K562 (cell line): ENCODE measurements around the gene NDUFB3. TPM values are rescaled to one million over a fixed set of nuclear protein-coding genes. Genes with fewer than 3 reads are reported as not detected.

Experiments
- CUX1 ChIP-seq: fragments of 200-800 bp; sonication (Bioruptor generic); IDR thresholded peaks from 2 replicates; pipeline ENCODE4 v1.6.1; 2016; ENCODE audit warnings: missing genetic modification characterization, missing compliant biosample characterization
- E2F8 ChIP-seq: fragments of 450-650 bp; IDR thresholded peaks from 2 replicates; pipeline ENCODE4 v1.7.1; 2018; ENCODE audit warnings: mild to moderate bottlenecking, low read depth; ENCODE audit not compliant: partially characterized antibody
- E4F1 ChIP-seq: fragments of 250-450 bp; sonication (Bioruptor Pico); IDR thresholded peaks from 2 replicates; pipeline ENCODE4 v1.5.0; 2021; ENCODE audit warnings: mild to moderate bottlenecking, borderline replicate concordance
- HDAC8 ChIP-seq: fragments of 450-650 bp; IDR thresholded peaks from 2 replicates; pipeline ENCODE4 v1.6.1; 2016; ENCODE audit warnings: mild to moderate bottlenecking, missing genetic modification characterization, moderate library complexity, missing compliant biosample characterization
- L3MBTL2 ChIP-seq: fragments of 450-650 bp; IDR thresholded peaks from 2 replicates; pipeline ENCODE4 v1.6.1; 2016; ENCODE audit warnings: mild to moderate bottlenecking, moderate library complexity
- MAFG ChIP-seq: fragments of 450-650 bp; conservative IDR thresholded peaks from 2 replicates; pipeline ENCODE4 v1.6.1; 2016; ENCODE audit warnings: missing genetic modification characterization, missing compliant biosample characterization
- MAFK ChIP-seq: IDR thresholded peaks from 2 replicates; pipeline ENCODE4 v1.6.1; 2011; ENCODE audit warnings: low read length, improper control_type of control experiment
- MTA2 ChIP-seq: fragments of 450-650 bp; IDR thresholded peaks from 2 replicates; pipeline ENCODE4 v1.6.1; 2016; ENCODE audit warnings: low read depth
- RUNX1 ChIP-seq: sonication (generic); IDR thresholded peaks from 2 replicates; pipeline ENCODE4 v1.6.1; 2016; ENCODE audit warnings: antibody characterized with exemption, low read depth
- TEAD1 ChIP-seq, 2 experiments: fragments of 450-650 bp in 1 of 2; sonication (generic) in 1 of 2; formaldehyde crosslinking; IDR thresholded peaks; 2 replicates each; pipeline versions ENCODE4 v1.4.0 to v1.8.0; 2020 to 2022; ENCODE audit warnings: mild to moderate bottlenecking in 2 of 2, missing genetic modification reagents in 1 of 2
- ZBTB43 ChIP-seq: sonication (generic); formaldehyde crosslinking; IDR thresholded peaks from 2 replicates; pipeline ENCODE4 v1.8.0; 2023; ENCODE audit warnings: mild to moderate bottlenecking, missing genetic modification reagents
- ZNF146 ChIP-seq: IDR thresholded peaks from one replicate; pipeline ENCODE4 v1.6.1; 2018; ENCODE audit warnings: missing compliant biosample characterization; ENCODE audit not compliant: unreplicated experiment
- ZNF316 ChIP-seq: fragments of 450-650 bp; IDR thresholded peaks from 2 replicates; pipeline ENCODE4 v1.6.1; 2016
- polyA plus RNA-seq, 8 experiments: library from polyadenylated mRNA; depleted of rRNA in 4 of 8; stranded (reverse) in 5 of 8; unstranded in 3 of 8; fragments of >200 nt; fragmentation: Nextera tagmentation in 2 of 8; fragmentation: Illumina TruSeq in 1 of 8; extraction: Ambion mirVana in 2 of 8; extraction: Trizol in 1 of 8; gene quantifications; 2 replicates each; pipeline versions ENCODE4 v1.2.1 to v1.2.3, GENCODE V29; 2011 to 2014; ENCODE audit warnings: inconsistent platforms in 1 of 8, missing spikeins in 1 of 8
- total RNA-seq, 7 experiments: library from RNA; depleted of rRNA in 6 of 7; stranded (reverse); fragments of >200 nt in 6 of 7; fragmentation: Illumina TruSeq in 2 of 7; extraction: Trizol in 2 of 7; gene quantifications; 2 replicates each; pipeline versions ENCODE4 v1.2.1 to v1.2.3, GENCODE V29; 2011 to 2021; ENCODE audit warnings: low replicate concordance in 1 of 7

Gene NDUFB3
- total and polyA plus RNA-seq, 9 of the 15 experiments (the other 6 are each of a cell fraction or from before 2014, with no cell fraction given) = 126 to 786 (median 156) TPM

GRCh38 chr2:201071479-201072200 lies at the start of gene NDUFB3, which contains the start of gene HYCC2 (continued):
- peak; percentile 88 for TF ChIP-seq E2F8
- no peak for TF ChIP-seq HDAC8 (tag)
- peak; percentile 27; the same call in 1 of the 2 replicates for TF ChIP-seq L3MBTL2
- no peak; the same call in 1 of the 2 replicates for TF ChIP-seq E4F1 (CRISPR knock-in tag)
- TF ChIP-seq MAFK = no peak
- no peak for TF ChIP-seq TEAD1 (CRISPR knock-in tag; IDR thresholded peaks at IDR 0.05)
- TF ChIP-seq MAFG = no peak
- TF ChIP-seq CUX1 (CRISPR knock-in tag) = no peak
- no peak for TF ChIP-seq ZBTB43
- no peak for TF ChIP-seq ZNF146 (CRISPR knock-in tag)
- TF ChIP-seq ZNF316 = no peak
- TF ChIP-seq RUNX1 = no peak
- no peak for TF ChIP-seq MTA2
